HG03039 (cell line): ENCODE data around the gene CCDC180.
"Not testable (repeated sequence)": the region's sequence is repeated elsewhere in the genome, so short reads cannot be mapped to it uniquely, and the experiment has no call there.

ENCODE experiments used
- ATAC-seq: cut with Tn5 transposase; IDR thresholded peaks from one replicate; pipeline ENCODE4 v1.9.1; 2021; ENCODE audit warnings: mild to moderate bottlenecking, moderate library complexity; ENCODE audit not compliant: unreplicated experiment

CCDC180 gene

DNA sequence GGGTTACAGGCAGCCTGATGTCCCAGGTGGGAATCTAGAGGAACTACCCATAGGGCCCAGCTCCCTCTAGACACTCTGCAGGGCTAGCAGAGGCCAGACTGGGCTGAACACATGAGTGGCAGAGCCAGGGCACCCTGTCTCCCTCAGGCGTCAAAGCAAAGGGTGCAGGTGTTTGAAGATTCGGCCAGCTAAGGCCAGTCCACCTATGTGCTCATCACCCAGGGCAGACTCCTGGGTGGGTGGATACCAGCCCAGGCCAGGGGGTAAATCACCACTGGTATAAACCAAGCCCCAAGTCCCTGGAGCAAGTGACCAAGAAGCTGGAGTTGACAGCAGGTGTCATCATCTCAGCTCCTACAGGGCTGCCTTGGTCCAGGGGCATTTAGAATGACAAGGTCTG is 3.4 kb downstream of the CCDC180 start:
- no peak for ATAC-seq

DNA sequence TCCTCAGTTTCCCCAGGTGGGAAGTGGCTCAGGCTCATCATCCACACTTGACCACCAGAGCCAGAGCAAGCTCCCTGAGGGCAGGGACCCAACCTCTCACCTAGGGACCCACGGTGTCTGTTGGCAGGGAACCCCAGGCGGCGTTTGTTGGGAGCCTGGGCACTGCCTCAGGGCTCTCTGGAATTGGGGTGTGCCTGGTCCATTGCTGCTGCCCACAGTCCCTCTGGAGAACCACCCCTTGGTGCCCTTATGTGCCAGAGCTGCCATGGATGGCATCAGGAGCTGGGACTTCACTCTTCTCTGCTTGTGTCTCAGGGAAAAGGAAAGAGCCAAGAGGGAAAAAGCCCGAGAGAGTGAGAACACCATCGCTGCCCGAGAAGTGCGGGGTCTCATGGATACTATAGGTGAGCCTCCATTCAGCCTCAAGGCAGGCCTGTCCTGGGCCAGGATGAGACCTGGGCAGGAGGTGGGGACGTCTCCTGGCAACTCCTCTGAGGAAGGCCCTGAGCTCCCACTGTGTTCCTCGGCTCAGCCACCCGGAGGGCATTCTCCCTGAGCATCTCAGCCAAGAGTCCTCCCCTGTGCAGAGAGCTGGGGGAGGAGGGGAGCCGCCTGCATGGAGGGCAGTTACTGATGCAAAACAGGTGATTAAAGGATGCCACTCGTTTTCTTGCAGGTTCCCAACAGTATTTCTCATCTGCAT is 4.5 kb downstream of the CCDC180 start:
- ATAC-seq, result no peak

- ATAC-seq, result no peak
Observed at GRCh38 chr9:97312556-97312955, 5.1 kb downstream of the CCDC180 start.

DNA sequence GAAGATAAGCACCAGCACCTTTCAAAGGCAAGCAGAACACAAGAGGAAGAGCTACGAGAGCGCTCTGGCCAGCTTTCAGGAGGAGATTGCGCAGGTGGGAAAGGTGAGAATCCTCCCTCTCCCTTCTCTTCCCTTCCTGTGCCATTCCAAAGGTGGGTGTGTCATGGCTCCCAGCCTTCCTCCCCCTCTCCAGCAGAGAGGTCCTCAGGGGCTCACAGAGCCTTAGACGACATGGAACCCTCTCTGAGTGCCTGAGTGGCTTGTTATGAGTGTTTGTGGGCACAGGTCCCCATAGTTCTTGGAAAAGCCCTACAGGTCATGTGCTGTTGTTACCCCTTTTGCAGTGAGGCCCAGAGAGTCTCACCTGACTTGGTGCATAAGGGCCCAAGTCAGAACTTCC is 5.8 kb downstream of the CCDC180 start:
- no peak for ATAC-seq

GRCh38 chr9:97313746-97314145 is 6.3 kb downstream of the CCDC180 start:
- no peak for ATAC-seq

DNA sequence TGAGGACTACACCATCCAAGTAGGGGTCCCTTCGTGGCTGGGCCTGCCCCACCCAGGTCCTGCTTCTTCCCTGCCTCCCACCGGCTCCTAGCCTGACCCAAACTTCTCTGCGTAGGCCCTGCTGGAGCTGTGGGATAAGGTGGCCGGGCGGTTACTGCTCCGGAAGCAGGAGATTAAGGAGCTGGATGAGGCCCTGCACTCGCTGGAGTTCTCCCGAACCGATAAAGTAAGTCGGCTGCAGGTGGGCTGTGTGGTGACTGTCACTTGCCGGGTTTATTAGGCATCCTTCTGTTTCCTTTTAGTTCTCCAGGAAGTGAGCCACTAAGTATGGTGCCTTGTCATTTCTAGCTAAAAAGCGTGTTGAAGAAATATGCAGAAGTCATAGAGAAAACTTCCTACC is 7.0 kb downstream of the CCDC180 start:
- ATAC-seq, result no peak

DNA sequence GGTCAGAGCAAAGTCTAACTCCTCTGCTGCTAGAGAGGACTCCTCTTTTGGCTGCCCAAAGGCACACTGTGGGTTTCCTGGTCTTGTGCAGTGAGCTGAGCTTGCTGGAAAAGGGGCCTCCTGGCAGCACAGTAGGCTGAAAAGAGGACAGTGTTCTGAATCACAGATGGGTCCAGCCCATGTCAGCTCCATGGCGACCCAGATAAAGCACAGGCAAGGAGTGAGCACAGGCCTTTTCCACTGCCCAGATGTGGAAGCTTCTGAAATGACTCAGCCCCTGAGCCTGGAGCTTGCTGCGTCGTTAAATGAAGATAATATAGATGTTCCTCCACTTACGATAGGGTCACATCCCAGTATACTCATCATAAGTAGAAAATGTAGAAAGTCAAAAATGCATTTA is 8.1 kb downstream of the CCDC180 start:
- ATAC-seq, result no peak

- ATAC-seq, result no peak
Observed at GRCh38 chr9:97316904-97317303, 9.4 kb downstream of the CCDC180 start.

- ATAC-seq, result no peak
Observed at GRCh38 chr9:97318433-97318832, 11.0 kb downstream of the CCDC180 start.

GRCh38 chr9:97319395-97319794 is 11.9 kb downstream of the CCDC180 start:
- ATAC-seq, result no peak

GRCh38 chr9:97320080-97320642 is 12.7 kb downstream of the CCDC180 start:
- no peak for ATAC-seq

GRCh38 chr9:97321251-97321650 is 13.8 kb downstream of the CCDC180 start:
- no peak for ATAC-seq

DNA sequence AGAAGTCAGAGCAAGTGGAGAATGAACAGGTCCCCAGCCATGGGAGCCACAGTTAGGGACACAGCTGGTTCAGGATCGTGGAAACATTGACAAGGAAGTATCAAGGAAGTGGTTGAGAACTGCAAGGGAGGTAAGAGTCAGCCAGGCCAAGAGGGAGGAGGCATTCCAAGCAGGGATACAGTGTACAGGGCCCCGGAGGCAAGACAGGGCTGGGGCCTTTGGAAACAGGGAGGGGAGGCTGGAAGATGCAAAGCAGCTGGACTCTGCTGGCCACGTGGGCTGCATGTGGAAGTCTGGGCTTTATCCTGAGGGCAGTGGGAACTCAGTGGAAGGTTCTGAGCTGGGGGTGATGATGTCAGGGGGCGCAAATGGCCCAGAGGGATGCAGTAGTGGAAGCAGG is 14.2 kb downstream of the CCDC180 start:
- no peak for ATAC-seq

GRCh38 chr9:97322105-97322504 is 14.6 kb downstream of the CCDC180 start:
- no peak for ATAC-seq

GRCh38 chr9:97324954-97325353 is 17.5 kb downstream of the CCDC180 start:
- no peak for ATAC-seq

GRCh38 chr9:97327562-97327961 is 20.1 kb downstream of the CCDC180 start:
- no peak for ATAC-seq

GRCh38 chr9:97332993-97333392 is 25.5 kb downstream of the CCDC180 start:
- ATAC-seq, result no peak

- not testable (repeated sequence) for ATAC-seq
Observed at GRCh38 chr9:97335622-97336021, 28.2 kb downstream of the CCDC180 start.

DNA sequence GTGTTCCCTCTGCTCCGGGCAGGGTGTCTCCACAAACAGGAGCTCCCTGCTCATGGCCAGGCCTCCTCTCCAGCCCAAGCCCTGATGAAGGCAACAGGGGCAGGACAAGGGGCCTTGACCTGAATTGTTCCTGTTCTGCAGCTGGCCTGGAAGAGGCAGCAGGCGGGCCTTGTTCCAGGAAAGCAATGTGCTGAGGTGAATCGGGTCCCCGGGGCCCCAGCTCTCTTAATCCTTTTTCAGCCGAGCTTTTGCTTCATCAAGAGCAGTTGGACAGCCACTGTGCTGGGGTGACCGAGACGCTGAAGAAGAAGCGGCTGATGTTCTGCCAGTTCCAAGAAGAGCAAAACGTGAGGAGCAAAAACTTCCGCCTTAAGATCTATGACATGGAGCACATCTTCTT is 41.4 kb downstream of the CCDC180 start:
- no peak for ATAC-seq

DNA sequence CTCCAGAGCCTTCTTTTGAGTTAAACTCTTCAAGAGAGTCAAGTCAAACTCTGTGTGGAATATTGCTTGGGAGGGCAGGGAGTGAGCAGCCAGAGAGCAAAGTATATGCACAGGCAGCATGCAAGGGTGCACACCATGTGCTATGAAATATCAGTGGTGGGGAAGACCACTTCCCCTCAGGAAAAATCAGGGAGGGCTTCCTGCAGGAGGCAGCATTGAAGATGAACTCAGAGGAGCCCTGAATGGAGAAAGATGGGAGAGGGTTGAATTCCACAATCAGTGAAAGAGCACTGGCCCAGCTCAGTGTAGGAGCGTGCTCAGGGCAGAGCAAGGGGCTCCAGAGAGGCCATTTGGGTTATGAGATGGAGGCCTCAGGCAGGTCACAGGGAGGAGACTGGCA is 41.9 kb downstream of the CCDC180 start:
- no peak for ATAC-seq

DNA sequence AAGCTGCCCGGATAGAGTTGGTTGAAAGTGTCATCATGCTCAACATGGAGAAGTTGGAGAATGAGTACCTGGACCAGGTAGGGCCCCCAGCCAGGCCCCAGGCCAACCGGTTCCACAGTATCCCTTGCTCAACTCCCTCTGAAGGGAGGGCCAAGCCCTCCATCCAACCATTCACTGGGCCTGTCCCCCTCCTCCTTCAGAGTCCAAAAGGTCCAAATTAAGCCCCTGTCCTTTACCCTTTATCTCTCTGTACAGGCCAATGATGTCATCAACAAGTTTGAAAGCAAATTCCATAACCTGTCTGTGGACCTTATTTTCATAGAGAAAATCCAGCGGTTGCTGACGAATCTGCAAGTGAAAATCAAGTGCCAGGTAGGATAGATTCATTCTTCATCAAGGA is 47.2 kb downstream of the CCDC180 start:
- no peak for ATAC-seq

GRCh38 chr9:97357056-97357455 is 49.6 kb downstream of the CCDC180 start:
- no peak for ATAC-seq
